Astrocyte (in vitro differentiated cells and primary cell): ENCODE measurements around the gene SVBP.
"Not testable (repeated sequence)": the region's sequence is repeated elsewhere in the genome, so short reads cannot be mapped to it uniquely, and the experiment has no call there.

ENCODE experiments used
- EZH2 ChIP-seq: IDR thresholded peaks from 2 replicates; pipeline ENCODE4 v1.6.1; 2012; ENCODE audit warnings: mild to moderate bottlenecking, low read length, inconsistent platforms; ENCODE audit not compliant: insufficient read depth
- TF ChIP-seq, protein P1 (sequence below): IDR thresholded peaks from 2 replicates; pipeline ENCODE4 v1.5.1; 2011; ENCODE audit warnings: low read depth, mild to moderate bottlenecking, inconsistent platforms, low read length, moderate library complexity; ENCODE audit not compliant: insufficient read depth

- not testable (repeated sequence) for TF ChIP-seq EZH2
- TF ChIP-seq, protein P1, sequence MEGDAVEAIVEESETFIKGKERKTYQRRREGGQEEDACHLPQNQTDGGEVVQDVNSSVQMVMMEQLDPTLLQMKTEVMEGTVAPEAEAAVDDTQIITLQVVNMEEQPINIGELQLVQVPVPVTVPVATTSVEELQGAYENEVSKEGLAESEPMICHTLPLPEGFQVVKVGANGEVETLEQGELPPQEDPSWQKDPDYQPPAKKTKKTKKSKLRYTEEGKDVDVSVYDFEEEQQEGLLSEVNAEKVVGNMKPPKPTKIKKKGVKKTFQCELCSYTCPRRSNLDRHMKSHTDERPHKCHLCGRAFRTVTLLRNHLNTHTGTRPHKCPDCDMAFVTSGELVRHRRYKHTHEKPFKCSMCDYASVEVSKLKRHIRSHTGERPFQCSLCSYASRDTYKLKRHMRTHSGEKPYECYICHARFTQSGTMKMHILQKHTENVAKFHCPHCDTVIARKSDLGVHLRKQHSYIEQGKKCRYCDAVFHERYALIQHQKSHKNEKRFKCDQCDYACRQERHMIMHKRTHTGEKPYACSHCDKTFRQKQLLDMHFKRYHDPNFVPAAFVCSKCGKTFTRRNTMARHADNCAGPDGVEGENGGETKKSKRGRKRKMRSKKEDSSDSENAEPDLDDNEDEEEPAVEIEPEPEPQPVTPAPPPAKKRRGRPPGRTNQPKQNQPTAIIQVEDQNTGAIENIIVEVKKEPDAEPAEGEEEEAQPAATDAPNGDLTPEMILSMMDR, result not testable (repeated sequence)
These were observed 39.4 kb upstream of the SVBP start for GRCh38 chr1:42856554-42856953.
